ENCODE measurements around the gene METTL13.

- no peak for TF ChIP-seq NCOA2 (IDR thresholded peaks at IDR 0.05; ENCODE audit: partially characterized antibody in 2 of 2)
- no peak for TF ChIP-seq POLR2AphosphoS2 (IDR thresholded peaks at IDR 0.05; ENCODE audit: low read length)
- TF ChIP-seq CREB1 (IDR thresholded peaks at IDR 0.05) = no peak
- TF ChIP-seq CREB1 (CRISPR knock-in tag; IDR thresholded peaks at IDR 0.05) = no peak
- no peak for TF ChIP-seq JUN (IDR thresholded peaks at IDR 0.05; ENCODE audit: borderline replicate concordance, low read depth, low read length)
- no peak for TF ChIP-seq JUN (CRISPR knock-in tag; IDR thresholded peaks at IDR 0.05; ENCODE audit: borderline replicate concordance)
- no peak for TF ChIP-seq ARID1B (IDR thresholded peaks at IDR 0.05)
- TF ChIP-seq ZNF274 (IDR thresholded peaks at IDR 0.05; ENCODE audit: borderline replicate concordance, low read depth, low read length) = no peak
- no peak for TF ChIP-seq PRMT5 (CRISPR knock-in tag; IDR thresholded peaks at IDR 0.05)
- TF ChIP-seq PHB2 (IDR thresholded peaks at IDR 0.05; ENCODE audit: low read depth) = no peak
- no peak for TF ChIP-seq ZFP1 (CRISPR knock-in tag; IDR thresholded peaks at IDR 0.05)
- no peak for TF ChIP-seq LEF1 (IDR thresholded peaks at IDR 0.05)
- no peak for TF ChIP-seq CTCF (IDR thresholded peaks at IDR 0.05 in 2 of 3, conservative IDR thresholded peaks at IDR 0.05 in 1 of 3; ENCODE audit: insufficient read depth in 2 of 3, low read depth in 1 of 3, low read length in 3 of 3)
- TF ChIP-seq ZNF318 (IDR thresholded peaks at IDR 0.05; ENCODE audit: borderline replicate concordance in 1 of 2, low read depth in 1 of 2) = no peak
- no peak for TF ChIP-seq NONO (IDR thresholded peaks at IDR 0.05; ENCODE audit: low read depth in 2 of 2, low read length in 1 of 2)
These were observed 11.4 kb downstream of the METTL13 start for GRCh38 chr1:171792656-171793369.
